IPS-15b (cell line): ENCODE measurements around the gene PRR35.

Experiments used
- H3K27me3 ChIP-seq: one replicate; pipeline ENCODE4 v1.6.1; 2013; ENCODE audit warnings: low read length; ENCODE audit not compliant: control insufficient read depth, insufficient read depth
- H3K36me3 ChIP-seq: one replicate; pipeline ENCODE4 v1.6.1; 2013; ENCODE audit warnings: low read length; ENCODE audit not compliant: control insufficient read depth, insufficient read depth
- H3K4me1 ChIP-seq: one replicate; pipeline ENCODE4 v1.6.1; 2013; ENCODE audit warnings: mild to moderate bottlenecking, low read length; ENCODE audit not compliant: control insufficient read depth, insufficient read depth
- H3K4me3 ChIP-seq: one replicate; pipeline ENCODE4 v1.5.1; 2013; ENCODE audit warnings: low read depth, low read length
- H3K9ac ChIP-seq: one replicate; pipeline ENCODE4 v1.6.1; 2013; ENCODE audit warnings: low read depth, mild to moderate bottlenecking, low read length
- H3K9me3 ChIP-seq: one replicate; pipeline ENCODE4 v1.6.1; 2013; ENCODE audit warnings: mild to moderate bottlenecking, low read length; ENCODE audit not compliant: control insufficient read depth, insufficient read depth

The PRR35 gene

DNA sequence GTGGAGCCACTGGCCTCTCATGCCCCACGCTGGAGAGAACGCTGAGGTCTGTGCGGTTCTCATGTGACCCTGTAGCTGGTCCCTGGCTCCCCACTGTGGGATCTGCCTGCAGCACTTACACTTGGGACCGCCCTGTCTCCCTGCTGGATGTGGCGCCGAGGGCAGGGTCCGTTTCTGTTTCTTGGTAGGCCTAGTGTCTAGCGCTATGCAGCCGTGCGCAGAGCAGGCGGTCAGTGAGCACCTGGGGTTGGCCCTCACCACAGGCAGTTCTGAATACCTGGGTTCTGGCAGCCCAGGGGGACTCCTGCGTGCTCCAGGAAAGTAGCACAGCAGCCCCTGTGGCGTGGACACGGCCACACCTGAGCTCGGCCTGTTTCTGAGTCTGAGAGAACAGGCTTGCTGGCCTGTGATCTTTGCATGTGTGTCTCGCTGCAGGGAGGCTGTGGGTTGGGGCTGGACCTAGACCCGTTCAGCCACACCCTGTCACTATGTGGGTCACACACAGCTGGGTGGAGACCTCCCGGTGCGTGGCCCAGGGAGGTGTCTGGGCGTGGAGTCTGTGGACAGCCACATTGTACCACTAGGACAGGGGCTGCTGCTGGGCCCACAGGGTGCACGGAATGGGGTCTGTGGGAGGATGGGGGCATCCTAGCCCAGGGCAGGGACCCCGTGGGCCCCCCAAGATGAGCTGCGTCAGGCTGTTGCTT lies 29.9 kb upstream of the PRR35 start:
- H3K27me3 ChIP-seq = no peaks in the 10 kb centered on the region
- no peaks in the 10 kb centered on the region for H3K36me3 ChIP-seq
- peaks cover 12% of the 10 kb centered on the region for H3K4me1 ChIP-seq
- H3K4me3 ChIP-seq = no peak overlapping the region
- no peaks in the 10 kb centered on the region for H3K9me3 ChIP-seq
- H3K9ac ChIP-seq = no peak overlapping the region

DNA sequence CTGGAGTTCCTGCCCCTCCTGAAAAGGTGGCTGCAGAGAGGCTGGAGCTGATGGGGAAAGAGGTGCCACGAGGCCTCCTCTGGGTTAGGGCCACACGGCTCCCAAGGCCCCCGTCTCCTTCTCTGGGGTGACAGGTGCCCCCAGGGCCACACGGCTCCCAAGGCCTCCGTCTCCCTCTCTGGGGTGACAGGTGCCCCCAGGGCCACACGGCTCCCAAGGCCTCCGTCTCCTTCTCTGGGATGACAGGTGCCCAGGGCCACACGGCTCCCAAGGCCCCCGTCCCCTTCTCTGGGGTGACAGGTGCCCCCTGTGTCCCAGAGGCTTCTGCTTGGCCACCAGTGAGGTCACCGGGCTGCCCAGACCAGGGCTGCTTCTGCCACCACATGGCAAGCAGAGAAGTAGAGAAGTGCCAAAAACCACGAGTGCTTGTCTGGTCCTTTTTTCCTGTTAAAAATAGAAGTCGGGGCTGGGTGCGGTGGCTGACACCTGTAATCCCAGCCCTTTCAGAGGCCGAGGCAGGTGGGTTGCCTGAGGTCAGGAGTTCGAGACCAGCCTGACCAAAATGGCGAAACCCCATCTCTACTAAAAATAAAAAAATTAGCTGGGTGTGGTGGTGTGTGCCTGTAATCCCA lies 28.6 kb upstream of the PRR35 start:
- no peaks in the 10 kb centered on the region for H3K27me3 ChIP-seq
- H3K36me3 ChIP-seq = peaks cover 2% of the 10 kb centered on the region

DNA sequence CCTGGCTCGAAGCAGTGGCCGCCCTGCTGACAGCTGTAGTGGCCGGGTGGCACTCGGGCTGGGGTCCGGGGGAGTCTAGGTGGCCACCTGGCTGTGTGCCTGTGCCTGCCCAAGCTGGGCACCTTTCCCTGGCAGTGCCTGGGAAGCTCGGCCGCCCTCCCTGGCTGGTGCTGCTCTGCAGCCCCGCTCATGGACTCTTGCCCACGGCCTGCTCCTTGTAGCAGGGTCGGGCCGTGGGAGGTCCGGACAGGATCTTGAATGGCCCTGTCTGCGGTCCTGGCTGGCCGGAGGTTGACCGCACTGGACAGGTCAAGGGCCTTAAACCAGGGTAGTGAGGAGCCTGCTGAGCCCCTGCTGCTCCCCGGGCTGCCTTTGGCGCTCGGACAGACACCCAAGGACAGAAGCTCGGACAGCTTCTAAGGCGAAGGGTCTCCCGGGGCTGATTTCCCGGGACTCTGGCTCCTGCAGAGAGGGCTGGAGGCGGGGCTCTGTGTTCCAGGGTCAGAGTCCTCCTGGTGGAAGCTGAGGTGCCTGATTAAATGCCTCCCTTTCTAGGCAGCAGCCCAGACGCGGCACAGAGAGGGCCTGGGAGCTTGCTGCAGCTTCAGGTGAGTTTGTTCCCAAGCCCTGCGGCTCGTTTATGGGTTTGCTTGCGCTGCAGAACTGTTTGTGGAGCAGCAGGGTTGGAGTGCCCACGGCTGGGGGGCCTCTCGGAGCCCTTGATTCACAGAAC lies 26.6 kb upstream of the PRR35 start:
- H3K36me3 ChIP-seq = peaks cover 7% of the 10 kb centered on the region
- H3K9ac ChIP-seq = no peak overlapping the region
- H3K4me1 ChIP-seq = peaks cover 5% of the 10 kb centered on the region

More for the DNA sequence above, 28.6 kb upstream of the PRR35 start:
- Histone ChIP-seq H3K4me1 (peaks cover 5% of the 10 kb centered on the region), H3K4me3 (no peak overlapping the region), H3K9ac (no peak overlapping the region), H3K9me3 (no peaks in the 10 kb centered on the region)

DNA sequence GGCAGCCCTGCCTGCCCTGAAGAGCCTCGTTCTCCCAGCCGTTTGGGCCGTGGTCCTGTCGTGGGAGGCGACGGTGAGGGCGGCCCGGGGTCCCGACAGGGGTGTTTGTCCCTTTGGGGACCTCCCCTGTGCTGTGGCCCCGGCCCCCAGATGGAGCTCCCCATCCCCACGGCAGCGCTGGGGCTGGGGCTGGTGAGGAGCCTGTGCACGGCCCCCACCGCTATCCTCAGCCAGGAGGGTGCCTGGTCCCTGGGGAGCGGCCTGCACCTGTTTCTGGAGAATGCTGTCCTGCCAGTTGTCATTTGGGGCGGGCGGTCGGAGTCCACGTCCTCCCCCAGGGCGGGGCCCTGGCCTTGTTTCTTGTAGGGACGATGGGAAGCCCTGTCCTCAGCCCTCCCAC lies 26.1 kb upstream of the PRR35 start:
- Histone ChIP-seq H3K9me3 (no peaks in the 10 kb centered on the region), H3K9ac (no peak overlapping the region), H3K4me3 (no peak overlapping the region), H3K27me3 (no peaks in the 10 kb centered on the region), H3K4me1 (peaks cover under 1% of the 10 kb centered on the region), H3K36me3 (peaks cover 8% of the 10 kb centered on the region)

More for the DNA sequence above, 26.6 kb upstream of the PRR35 start:
- no peaks in the 10 kb centered on the region for H3K9me3 ChIP-seq
- no peak overlapping the region for H3K4me3 ChIP-seq
- H3K27me3 ChIP-seq = no peaks in the 10 kb centered on the region

DNA sequence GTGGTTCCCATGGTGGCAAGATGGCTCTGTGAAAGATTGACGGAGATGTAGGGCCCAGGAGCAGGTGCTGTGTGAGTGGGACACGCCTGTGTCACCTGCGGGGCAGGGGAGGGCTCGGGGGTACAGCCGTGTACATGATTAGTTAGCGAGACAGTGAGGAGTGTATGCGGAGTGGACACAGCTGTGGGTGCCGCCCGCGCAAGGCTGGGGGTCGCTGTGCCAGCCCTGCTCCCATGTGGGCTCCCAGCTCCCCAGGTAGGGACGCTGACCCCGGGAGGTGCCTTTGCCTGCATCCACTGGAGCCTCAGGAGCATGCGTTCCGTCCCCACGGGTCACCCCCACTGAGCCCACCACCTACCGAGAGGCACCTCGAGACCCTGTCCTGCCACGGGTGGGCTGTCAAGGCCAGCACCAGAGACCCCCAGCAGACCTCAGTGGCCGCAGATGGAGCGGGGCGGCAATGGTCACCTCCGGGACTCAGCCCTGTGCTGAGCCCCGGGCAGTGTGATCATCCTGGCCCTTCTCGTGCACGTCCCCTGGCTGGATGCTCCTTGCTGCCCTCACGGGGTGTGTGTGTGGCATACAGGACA lies 25.2 kb upstream of the PRR35 start:
- H3K9me3 ChIP-seq = no peaks in the 10 kb centered on the region
- H3K4me1 ChIP-seq = no peaks in the 10 kb centered on the region
- H3K9ac ChIP-seq = no peak overlapping the region
- no peaks in the 10 kb centered on the region for H3K27me3 ChIP-seq
- no peak overlapping the region for H3K4me3 ChIP-seq
- H3K36me3 ChIP-seq = peaks cover 9% of the 10 kb centered on the region

DNA sequence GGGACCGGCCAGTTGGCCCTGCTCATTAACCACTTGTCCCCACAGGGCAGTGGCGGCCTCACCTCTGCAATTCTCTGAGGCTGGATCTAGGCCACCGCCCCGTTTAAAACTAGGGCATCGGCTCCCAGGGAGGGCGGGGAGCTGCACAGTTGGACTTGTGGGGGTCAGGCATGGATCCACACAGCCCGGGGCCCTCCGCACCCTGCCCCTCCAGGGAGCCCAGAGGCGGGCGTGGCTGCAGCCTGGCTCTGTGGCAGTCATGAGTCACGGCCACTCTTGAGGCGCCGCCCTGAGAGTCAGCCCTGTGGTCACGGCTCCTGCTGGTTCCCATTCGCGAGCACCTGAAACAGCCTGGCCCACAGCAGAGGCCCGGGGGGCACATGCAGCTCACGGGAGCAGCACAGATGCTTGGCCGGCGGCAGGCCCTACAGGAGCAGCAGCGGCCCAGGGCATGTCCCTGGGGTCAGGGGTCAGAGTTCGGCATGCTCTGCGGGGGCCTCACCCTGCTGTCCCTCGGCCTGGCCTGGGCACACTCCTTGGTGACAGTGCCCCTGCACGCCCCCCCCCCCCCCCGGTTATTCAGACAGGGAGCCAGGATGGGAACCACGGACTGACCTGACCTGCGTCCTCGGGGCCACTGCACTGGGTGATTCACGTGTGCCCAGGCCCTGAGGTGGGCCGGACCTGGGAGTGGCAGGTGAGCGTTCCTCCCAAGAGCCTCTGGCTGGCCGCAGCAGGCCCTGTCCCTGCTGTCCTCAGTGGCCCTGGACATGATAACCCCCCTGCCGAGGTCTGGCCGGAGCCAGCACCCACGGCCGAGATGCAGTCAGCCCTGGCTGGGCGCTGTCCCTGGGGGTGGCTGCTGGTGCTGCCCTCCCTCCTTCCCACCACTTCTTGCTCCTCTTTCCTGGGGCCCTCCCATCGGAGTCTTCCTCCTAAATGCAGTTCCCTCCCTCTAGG lies 24.5 kb upstream of the PRR35 start:
- no peak overlapping the region for H3K9ac ChIP-seq
- peaks cover 10% of the 10 kb centered on the region for H3K36me3 ChIP-seq
- no peak overlapping the region for H3K4me3 ChIP-seq
- H3K4me1 ChIP-seq = no peaks in the 10 kb centered on the region
- H3K27me3 ChIP-seq = no peaks in the 10 kb centered on the region
- no peaks in the 10 kb centered on the region for H3K9me3 ChIP-seq

DNA sequence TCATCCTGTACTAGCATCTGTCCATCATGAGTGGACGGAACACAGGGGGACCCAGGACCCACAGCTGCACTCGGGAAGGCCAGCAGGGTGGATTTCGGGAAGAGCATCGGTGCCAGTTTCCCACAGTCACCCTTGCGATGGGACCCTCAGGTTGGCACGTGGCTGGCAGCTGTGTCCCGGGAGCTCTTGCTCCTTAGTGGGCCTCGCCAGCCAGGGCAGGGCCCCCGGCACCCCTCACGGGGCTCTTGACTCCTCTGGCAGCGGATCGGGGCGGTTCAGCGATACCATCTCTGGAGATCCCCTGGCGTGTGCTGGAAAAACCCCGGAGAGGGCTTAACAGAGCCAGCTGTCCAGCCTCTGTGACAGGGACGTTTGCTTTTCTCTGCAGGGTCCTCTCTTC lies 23.4 kb upstream of the PRR35 start:
- H3K9ac ChIP-seq = no peak overlapping the region
- no peaks in the 10 kb centered on the region for H3K9me3 ChIP-seq
- no peak overlapping the region for H3K4me3 ChIP-seq
- H3K4me1 ChIP-seq = no peaks in the 10 kb centered on the region
- H3K36me3 ChIP-seq = peaks cover 13% of the 10 kb centered on the region
- no peaks in the 10 kb centered on the region for H3K27me3 ChIP-seq

DNA sequence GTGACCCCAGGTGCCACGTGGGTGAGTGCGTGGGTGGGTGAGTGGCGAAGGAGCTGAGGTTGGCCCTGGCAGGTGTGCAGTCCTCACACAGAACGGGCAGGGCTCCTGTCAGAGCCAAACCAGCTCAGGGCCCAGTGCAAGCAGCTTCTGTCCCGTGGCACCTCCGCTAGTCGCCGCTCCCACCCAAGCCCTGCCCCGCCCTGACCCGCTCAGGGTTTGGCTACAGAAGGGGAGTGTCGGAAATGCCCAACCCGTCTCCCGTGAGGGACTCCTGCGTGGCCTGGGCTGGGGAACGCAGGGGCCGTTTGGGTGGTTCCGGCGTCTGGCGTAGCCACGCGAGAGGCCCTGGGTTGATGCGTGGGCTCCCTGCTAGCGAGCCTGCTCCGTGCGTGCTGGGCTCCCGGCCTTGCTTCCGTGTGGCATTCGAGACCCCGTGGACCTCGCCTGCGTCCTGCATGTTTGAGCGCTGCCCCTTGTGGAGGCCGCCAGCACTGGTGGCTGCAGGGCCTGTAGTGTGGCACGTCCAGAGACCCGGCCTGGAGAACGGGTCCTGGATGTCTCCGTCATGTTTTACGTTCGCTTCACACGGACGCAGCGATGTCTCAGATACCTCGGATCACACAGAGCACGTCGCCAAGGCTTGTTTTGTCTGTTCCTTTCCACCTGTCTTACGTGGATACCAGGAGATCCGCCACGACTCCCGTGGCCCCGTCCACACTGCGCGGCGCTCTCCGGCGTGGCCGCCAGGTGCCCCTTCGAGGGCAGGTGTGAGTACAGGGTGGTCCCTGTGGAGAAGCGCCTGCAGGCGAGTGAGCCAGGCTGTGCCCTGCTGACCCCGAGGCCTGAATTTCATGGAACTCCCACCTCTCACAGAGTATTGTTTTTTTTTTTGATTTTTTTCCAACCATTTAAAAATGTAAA lies 22.5 kb upstream of the PRR35 start:
- Histone ChIP-seq H3K4me3 (no peak overlapping the region), H3K4me1 (no peaks in the 10 kb centered on the region), H3K9me3 (no peaks in the 10 kb centered on the region), H3K9ac (no peak overlapping the region), H3K27me3 (no peaks in the 10 kb centered on the region), H3K36me3 (peaks cover 13% of the 10 kb centered on the region)

DNA sequence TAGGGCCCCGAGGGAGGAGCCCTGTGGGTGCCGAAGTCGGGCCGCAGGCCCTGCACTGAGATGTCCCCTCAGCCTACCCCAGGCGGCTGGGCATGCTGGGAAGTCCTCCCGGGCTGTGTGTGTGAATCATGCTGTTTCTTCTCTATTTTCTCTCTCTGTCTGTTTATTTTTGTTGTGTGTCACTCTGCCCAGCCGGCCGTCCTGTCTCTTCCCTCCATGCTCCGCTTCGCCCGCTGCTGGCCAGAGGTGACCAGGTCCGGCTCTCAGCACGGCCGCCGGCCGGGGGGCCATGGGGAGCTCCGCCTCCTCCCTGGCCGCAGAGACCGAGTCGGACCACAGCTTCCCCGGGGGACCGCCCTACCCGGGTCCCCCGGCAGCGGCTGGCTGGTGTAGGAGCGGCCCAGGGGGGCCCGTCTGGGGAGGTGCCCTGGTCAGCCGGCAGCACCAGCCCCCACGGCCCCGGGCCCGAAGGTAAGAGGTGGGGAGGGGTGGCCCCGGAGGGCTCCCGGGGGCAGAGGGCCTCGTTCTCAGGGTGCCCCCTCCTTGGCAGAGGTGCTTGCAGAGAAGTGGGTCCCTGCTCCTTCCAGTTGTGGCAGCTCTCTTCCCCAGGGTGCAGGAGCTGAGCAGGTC lies 20.2 kb upstream of the PRR35 start:
- H3K9ac ChIP-seq = no peak overlapping the region
- H3K36me3 ChIP-seq = peaks cover 13% of the 10 kb centered on the region
- no peak overlapping the region for H3K4me3 ChIP-seq
- no peaks in the 10 kb centered on the region for H3K4me1 ChIP-seq
- H3K27me3 ChIP-seq = no peaks in the 10 kb centered on the region
- no peaks in the 10 kb centered on the region for H3K9me3 ChIP-seq

DNA sequence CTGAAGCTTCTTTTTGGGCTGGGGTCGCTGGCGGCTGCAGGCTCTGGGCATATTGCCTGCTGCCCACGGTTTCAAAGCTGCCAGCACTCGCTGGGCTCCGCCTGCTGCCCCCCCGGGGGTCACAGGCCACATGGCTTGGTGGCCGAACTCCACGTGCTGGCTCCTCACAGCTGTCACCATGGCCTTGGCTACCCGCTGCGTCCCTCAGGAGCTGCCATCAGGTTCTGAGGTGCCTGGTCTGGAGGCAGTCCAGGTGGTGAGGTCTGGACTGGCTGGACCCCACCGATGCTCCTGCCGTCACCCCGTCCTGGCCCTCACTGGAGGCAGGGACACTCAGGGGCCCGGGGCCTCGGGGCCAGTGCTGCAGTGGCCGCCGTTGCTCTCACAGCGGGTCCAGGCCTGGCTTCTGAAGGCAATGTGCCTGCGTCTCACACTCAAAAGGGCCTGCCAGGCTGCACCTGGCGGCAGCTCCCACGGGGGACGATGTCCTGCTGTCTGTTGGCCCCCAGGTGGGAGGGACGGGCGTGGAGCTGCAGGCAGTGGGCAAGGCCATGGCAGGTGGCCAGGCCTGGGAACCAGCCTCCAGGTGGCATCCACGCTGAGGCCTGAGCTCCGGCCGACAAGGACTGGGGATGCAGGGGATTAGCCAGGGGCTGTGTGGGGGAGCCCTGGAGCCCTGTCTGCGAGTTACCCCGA lies 19.4 kb upstream of the PRR35 start:
- Histone ChIP-seq H3K9me3 (no peaks in the 10 kb centered on the region), H3K4me3 (no peak overlapping the region), H3K4me1 (no peaks in the 10 kb centered on the region), H3K36me3 (peaks cover 11% of the 10 kb centered on the region), H3K9ac (no peak overlapping the region), H3K27me3 (no peaks in the 10 kb centered on the region)
